ENCODE results near the gene PFAS.
"Not testable (repeated sequence)": the region's sequence is repeated elsewhere in the genome, so short reads cannot be mapped to it uniquely, and the experiment has no call there.

PFAS gene

GRCh38 chr17:8210761-8211458, 38.2 kb upstream of the PFAS start:
- TF ChIP-seq CTCF (IDR thresholded peaks at IDR 0.05; ENCODE audit: borderline replicate concordance, control extremely low read depth, extremely low read depth, insufficient read depth, missing control alignments), result no peak
- in situ Hi-C loops (cut with MboI; ENCODE audit: low sequenced_read_pairs, unreplicated experiment), result no loop called here
- DNase-seq (ENCODE audit: low spot score), result no peak

GRCh38 chr17:8212312-8213180, 36.5 kb upstream of the PFAS start:
- no peak for DNase-seq (ENCODE audit: low spot score)
- in situ Hi-C loops (cut with MboI; ENCODE audit: low sequenced_read_pairs, unreplicated experiment), result no loop called here
- TF ChIP-seq CTCF (IDR thresholded peaks at IDR 0.05; ENCODE audit: borderline replicate concordance, control extremely low read depth, extremely low read depth, insufficient read depth, missing control alignments), result no peak

GRCh38 chr17:8214000-8214399, 35.1 kb upstream of the PFAS start:
- in situ Hi-C loops (cut with MboI; ENCODE audit: low sequenced_read_pairs, unreplicated experiment), result not testable (repeated sequence)

GRCh38 chr17:8220783-8221662, 28.1 kb upstream of the PFAS start:
- DNase-seq (ENCODE audit: low spot score), result peak; percentile 77
- TF ChIP-seq CTCF (IDR thresholded peaks at IDR 0.05; ENCODE audit: borderline replicate concordance, control extremely low read depth, extremely low read depth, insufficient read depth, missing control alignments), result no peak
- in situ Hi-C loops (cut with MboI; ENCODE audit: low sequenced_read_pairs, unreplicated experiment), result no loop called here

More at GRCh38 chr17:8214000-8214399, 35.1 kb upstream of the PFAS start:
- not testable (repeated sequence) for DNase-seq (ENCODE audit: low spot score)

- DNase-seq (ENCODE audit: low spot score), result peak; percentile 74
- in situ Hi-C loops (cut with MboI; ENCODE audit: low sequenced_read_pairs, unreplicated experiment), result no loop called here
- no peak for TF ChIP-seq CTCF (IDR thresholded peaks at IDR 0.05; ENCODE audit: borderline replicate concordance, control extremely low read depth, extremely low read depth, insufficient read depth, missing control alignments)
Observed at GRCh38 chr17:8221663-8222379, 27.3 kb upstream of the PFAS start.

GRCh38 chr17:8222380-8222629, 26.8 kb upstream of the PFAS start:
- TF ChIP-seq CTCF (IDR thresholded peaks at IDR 0.05; ENCODE audit: borderline replicate concordance, control extremely low read depth, extremely low read depth, insufficient read depth, missing control alignments), result no peak
- in situ Hi-C loops (cut with MboI; ENCODE audit: low sequenced_read_pairs, unreplicated experiment), result no loop called here
- no peak for DNase-seq (ENCODE audit: low spot score)

Measured in GM13976 (cell line).